GM23248 (cell line): ENCODE measurements around the gene ZNF660.

Experiments
- EZH2 ChIP-seq: fragments of 200-600 bp; sonication (generic); IDR thresholded peaks from 2 replicates; pipeline ENCODE4 v1.6.1; 2018; ENCODE audit warnings: antibody characterized with exemption, mild to moderate bottlenecking; ENCODE audit not compliant: insufficient read depth, poor library complexity, severe bottlenecking
- EZH2phosphoT487 ChIP-seq: fragments of 200-600 bp; sonication (generic); IDR thresholded peaks from 2 replicates; pipeline ENCODE4 v1.6.1; 2018; ENCODE audit warnings: antibody characterized with exemption, moderate library complexity, mild to moderate bottlenecking, low read depth; ENCODE audit not compliant: insufficient read depth

DNA sequence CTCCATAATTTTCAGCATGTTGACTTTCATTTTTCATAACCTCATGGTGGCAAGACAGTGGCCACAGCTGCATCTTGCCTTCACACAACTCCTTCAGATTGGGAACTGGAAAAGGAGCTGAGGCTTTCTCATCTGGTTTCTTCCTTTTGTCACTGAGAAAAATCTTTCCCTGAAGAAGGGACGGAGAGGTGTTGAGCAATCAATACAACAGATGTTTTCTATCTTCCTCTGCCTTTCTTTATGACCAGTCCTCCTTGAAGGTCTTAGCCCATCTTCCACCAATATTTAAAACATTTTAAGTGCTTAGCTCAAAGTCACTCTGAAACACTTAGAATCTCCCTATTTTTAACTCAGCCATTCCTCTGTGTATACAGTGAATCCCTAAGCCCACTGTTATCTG lies 11.9 kb downstream of the ZNF660 start:
- TF ChIP-seq EZH2phosphoT487 (no peak), EZH2 (no peak)
